ENCODE data around the gene WDR1.

GRCh38 chr4:10054571-10055041, 62.0 kb downstream of the WDR1 start:
- TF ChIP-seq EZH2phosphoT487 (IDR thresholded peaks at IDR 0.05; ENCODE audit: low read depth) (no peak), CTCF (IDR thresholded peaks at IDR 0.05; ENCODE audit: low read depth, low read length) (no peak)
